Astrocyte of the cerebellum (primary cell): ENCODE measurements around the gene SLC16A3.

Experiments
- DNase-seq: peaks from one replicate; pipeline ENCODE4 v3.0.0-alpha.2; 2011; ENCODE audit warnings: low read depth
- H3K4me3 ChIP-seq: 2 replicates; pipeline ENCODE4 v1.5.1; 2011; ENCODE audit warnings: mild to moderate bottlenecking, low read depth, low read length, moderate library complexity
- in situ Hi-C: cut with HindIII; loops from 2 replicates; pipeline ENCODE4 v1.10.0; 2017; ENCODE audit warnings: low sequenced_read_pairs
- TF ChIP-seq, protein P1 (sequence below): IDR thresholded peaks from 2 replicates; pipeline ENCODE4 v1.5.1; 2012; ENCODE audit warnings: low read length, low read depth, moderate library complexity, mild to moderate bottlenecking; ENCODE audit errors: missing control alignments

SLC16A3 gene

DNA sequence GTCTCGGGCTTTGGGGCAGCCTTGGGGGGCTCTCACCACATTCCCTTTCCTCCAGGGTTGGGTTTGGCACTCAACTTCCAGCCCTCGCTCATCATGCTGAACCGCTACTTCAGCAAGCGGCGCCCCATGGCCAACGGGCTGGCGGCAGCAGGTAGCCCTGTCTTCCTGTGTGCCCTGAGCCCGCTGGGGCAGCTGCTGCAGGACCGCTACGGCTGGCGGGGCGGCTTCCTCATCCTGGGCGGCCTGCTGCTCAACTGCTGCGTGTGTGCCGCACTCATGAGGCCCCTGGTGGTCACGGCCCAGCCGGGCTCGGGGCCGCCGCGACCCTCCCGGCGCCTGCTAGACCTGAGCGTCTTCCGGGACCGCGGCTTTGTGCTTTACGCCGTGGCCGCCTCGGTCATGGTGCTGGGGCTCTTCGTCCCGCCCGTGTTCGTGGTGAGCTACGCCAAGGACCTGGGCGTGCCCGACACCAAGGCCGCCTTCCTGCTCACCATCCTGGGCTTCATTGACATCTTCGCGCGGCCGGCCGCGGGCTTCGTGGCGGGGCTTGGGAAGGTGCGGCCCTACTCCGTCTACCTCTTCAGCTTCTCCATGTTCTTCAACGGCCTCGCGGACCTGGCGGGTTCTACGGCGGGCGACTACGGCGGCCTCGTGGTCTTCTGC lies 8.4 kb downstream of the SLC16A3 start:
- DNase-seq, result no peak
- H3K4me3 ChIP-seq, result no peak overlapping the region
- TF ChIP-seq, protein P1, sequence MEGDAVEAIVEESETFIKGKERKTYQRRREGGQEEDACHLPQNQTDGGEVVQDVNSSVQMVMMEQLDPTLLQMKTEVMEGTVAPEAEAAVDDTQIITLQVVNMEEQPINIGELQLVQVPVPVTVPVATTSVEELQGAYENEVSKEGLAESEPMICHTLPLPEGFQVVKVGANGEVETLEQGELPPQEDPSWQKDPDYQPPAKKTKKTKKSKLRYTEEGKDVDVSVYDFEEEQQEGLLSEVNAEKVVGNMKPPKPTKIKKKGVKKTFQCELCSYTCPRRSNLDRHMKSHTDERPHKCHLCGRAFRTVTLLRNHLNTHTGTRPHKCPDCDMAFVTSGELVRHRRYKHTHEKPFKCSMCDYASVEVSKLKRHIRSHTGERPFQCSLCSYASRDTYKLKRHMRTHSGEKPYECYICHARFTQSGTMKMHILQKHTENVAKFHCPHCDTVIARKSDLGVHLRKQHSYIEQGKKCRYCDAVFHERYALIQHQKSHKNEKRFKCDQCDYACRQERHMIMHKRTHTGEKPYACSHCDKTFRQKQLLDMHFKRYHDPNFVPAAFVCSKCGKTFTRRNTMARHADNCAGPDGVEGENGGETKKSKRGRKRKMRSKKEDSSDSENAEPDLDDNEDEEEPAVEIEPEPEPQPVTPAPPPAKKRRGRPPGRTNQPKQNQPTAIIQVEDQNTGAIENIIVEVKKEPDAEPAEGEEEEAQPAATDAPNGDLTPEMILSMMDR, result no peak
- in situ Hi-C loops, result no loop called here

DNA sequence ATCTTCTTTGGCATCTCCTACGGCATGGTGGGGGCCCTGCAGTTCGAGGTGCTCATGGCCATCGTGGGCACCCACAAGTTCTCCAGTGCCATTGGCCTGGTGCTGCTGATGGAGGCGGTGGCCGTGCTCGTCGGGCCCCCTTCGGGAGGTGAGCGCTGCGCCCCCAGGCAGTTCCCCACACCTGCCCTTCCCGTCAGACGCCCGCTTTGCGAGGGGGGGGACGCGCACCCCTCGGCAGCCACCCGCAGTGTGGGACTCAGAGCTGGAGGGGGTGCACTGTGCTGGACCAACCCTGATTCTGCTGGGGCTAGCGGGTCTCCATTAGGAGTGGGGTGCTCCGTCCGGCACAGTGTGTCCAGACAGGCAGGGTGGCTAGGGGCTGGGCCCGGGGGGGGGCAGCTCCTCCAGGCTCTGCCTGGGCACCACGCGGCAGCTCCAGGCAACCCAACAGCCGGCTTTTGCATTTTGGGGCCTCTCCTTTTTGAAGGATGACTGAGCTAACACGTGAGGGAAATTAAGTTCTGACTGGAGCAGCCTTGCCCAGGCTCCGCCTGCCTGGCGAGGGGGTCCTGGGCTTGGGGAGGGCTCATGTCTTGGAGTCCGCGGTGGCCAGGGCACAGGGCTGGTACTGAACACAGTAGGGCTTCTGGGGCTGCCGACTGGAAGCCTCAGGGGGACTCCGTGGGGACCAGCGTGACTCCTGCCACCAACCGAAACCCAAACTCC lies 9.1 kb downstream of the SLC16A3 start:
- TF ChIP-seq, protein P1, result no peak
- no peak for DNase-seq
- H3K4me3 ChIP-seq, result no peak overlapping the region
- in situ Hi-C loops, result no loop called here

DNA sequence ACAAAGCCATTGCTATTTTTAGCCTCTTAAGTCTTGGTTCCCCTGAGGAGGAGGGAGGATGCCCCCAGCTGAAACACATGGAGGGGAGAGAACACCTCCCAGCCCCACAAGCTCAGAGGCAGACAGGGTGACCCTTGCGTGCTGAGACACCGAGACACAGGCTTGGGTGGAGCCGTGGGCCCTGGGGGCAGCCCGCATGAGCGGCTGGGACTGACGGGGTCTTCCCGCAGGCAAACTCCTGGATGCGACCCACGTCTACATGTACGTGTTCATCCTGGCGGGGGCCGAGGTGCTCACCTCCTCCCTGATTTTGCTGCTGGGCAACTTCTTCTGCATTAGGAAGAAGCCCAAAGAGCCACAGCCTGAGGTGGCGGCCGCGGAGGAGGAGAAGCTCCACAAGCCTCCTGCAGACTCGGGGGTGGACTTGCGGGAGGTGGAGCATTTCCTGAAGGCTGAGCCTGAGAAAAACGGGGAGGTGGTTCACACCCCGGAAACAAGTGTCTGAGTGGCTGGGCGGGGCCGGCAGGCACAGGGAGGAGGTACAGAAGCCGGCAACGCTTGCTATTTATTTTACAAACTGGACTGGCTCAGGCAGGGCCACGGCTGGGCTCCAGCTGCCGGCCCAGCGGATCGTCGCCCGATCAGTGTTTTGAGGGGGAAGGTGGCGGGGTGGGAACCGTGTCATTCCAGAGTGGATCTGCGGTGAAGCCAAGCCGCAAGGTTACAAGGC lies 9.8 kb downstream of the SLC16A3 start:
- H3K4me3 ChIP-seq, result no peak overlapping the region
- no peak for DNase-seq
- in situ Hi-C loops, result no loop called here
- TF ChIP-seq, protein P1, result no peak

DNA sequence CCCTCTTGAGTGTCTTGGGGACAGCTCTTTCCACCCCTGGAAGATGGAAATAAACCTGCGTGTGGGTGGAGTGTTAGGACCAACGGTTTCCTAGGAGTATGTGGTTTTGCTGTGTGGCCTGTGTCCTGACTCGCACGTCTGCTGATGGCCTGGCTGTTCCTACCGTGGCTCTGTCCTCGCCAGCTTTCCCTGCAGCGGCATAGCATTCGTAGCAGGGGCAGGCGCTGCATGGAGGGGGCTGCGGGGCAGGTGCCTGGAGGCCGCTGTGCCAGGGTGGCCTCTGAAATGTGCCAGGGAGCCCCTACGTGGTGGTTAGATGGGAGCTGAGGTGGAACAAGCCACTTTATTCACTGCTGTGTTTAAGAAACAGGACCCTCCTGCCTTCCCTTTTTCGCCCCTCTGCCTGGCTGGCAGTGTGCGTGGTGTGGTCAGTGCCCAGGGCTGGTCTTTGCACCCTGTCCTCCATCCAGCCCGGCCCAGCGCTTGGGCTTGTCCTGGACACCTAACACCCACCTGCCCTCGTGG lies 10.6 kb downstream of the SLC16A3 start:
- in situ Hi-C loops, result no loop called here
- TF ChIP-seq, protein P1, result no peak
- DNase-seq, result no peak
- H3K4me3 ChIP-seq, result no peak overlapping the region

DNA sequence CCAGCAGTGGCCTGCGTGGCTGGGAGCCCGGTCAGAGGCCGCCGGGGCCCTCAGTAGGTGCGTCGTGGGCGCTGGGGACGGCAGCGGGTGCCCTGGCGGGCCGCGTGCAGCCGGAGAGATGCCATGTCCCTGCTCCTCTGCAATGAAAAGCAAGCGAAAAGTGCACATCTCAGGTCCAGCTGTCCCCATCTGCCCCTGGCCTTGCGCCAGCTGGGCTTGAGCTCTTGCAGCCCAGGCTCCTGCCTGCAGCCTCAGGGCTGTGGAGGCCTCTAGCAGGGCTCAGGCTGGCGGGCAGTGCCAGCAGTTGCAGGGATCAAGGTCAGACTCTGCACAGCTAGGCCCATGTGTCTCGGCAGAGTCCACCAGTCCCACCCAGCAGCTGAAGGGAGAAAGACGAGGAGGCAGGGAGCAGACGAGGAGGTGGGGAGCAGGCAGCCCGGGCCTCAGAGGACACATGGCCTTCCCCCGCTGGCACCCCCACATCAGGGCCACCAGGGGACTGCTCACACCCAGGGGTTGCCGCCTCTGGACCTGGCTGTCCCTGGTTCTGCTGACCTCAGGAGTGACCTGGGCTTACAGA lies 11.2 kb downstream of the SLC16A3 start:
- DNase-seq, result no peak
- no peak overlapping the region for H3K4me3 ChIP-seq

More for the DNA sequence above, 11.2 kb downstream of the SLC16A3 start:
- in situ Hi-C loops, result no loop called here
- TF ChIP-seq, protein P1, result no peak
